Measurements from ENCODE around the gene CST5.
"Not testable (repeated sequence)": the region's sequence is repeated elsewhere in the genome, so short reads cannot be mapped to it uniquely, and the experiment has no call there.

Gene CST5

GRCh38 chr20:23832775-23833513, 46.6 kb downstream of the CST5 start:
- DNase-seq = no peak

GRCh38 chr20:23831961-23832360, 47.6 kb downstream of the CST5 start:
- DNase-seq = not testable (repeated sequence)

- DNase-seq = no peak
Observed at GRCh38 chr20:23826541-23827021, 53.0 kb downstream of the CST5 start, which contains the start of gene CST2. Gene CST2 (minus strand): TSS chr20:23826729. CDS start chr20:23826660, 69 bp downstream.
